ENCODE data around the gene SGPP2. TPM values are rescaled to one million over a fixed set of nuclear protein-coding genes. Genes with fewer than 3 reads are reported as not detected.
"Not testable (repeated sequence)": the region's sequence is repeated elsewhere in the genome, so short reads cannot be mapped to it uniquely, and the experiment has no call there.

SGPP2 gene
- total and polyA plus RNA-seq, 9 donors: 0.22 to 18.5 (median 1.9) TPM; not detected in 1

GRCh38 chr2:222399038-222399783, 25.1 kb upstream of the SGPP2 start:
- intact Hi-C loops (cut with DNase I): no loop called here
- Histone ChIP-seq H3K27ac (no peak overlapping the region), H3K4me1 (ENCODE audit: insufficient read depth) (no peaks in the 10 kb centered on the region), H3K9me3 (no peaks in the 10 kb centered on the region), H3K27me3 (no peaks in the 10 kb centered on the region), H3K4me3 (no peak overlapping the region), H3K36me3 (no peaks in the 10 kb centered on the region)
- WGBS, 3 donors: 38 to 51% (median 40%) methylated on average over 5 of the region's 5 CpGs
- DNase-seq: no peak
- no peak for TF ChIP-seq EP300 (IDR thresholded peaks at IDR 0.05)
- TF ChIP-seq, protein P1, sequence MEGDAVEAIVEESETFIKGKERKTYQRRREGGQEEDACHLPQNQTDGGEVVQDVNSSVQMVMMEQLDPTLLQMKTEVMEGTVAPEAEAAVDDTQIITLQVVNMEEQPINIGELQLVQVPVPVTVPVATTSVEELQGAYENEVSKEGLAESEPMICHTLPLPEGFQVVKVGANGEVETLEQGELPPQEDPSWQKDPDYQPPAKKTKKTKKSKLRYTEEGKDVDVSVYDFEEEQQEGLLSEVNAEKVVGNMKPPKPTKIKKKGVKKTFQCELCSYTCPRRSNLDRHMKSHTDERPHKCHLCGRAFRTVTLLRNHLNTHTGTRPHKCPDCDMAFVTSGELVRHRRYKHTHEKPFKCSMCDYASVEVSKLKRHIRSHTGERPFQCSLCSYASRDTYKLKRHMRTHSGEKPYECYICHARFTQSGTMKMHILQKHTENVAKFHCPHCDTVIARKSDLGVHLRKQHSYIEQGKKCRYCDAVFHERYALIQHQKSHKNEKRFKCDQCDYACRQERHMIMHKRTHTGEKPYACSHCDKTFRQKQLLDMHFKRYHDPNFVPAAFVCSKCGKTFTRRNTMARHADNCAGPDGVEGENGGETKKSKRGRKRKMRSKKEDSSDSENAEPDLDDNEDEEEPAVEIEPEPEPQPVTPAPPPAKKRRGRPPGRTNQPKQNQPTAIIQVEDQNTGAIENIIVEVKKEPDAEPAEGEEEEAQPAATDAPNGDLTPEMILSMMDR (IDR thresholded peaks at IDR 0.05): no peak
- no peak for TF ChIP-seq POLR2A (IDR thresholded peaks at IDR 0.05)

DNA sequence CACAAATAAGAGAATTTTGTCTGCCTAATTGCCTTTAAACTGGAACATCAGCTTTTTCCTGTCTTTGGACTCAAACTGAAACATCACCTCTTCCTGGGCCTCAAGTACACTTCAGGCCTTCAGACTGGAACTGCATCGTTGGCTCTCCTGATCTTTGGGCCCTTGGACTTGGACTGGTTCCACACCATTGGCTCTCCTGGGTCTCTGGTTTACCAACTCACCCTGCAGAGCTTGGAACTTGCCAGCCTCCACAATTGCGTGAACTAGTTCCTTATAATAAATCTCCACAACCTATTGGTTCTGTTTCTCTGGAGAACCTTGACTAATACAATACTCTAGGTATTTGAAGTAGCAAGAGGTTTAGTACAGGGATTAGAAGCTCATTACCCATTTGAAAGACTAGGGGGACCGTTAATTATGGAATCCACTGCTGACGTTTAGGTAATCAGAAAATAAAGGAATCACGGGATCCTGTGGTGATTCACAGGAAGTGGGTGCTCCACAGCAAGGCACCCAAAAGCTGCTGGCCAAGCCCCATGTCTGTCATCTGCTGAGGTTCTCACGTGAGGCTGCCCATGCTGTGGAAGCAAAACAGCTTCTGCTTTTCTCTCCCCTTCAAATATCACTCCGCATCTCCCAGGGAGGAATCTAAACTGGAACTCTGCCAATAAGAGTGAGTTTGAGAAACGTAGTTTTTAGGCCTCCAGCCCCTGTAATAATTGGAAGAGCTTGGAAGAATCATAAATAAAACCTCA, 20.0 kb upstream of the SGPP2 start:
- intact Hi-C loops (cut with DNase I): no loop called here
- no peak for DNase-seq
- 54 to 57% (median 57%) methylated on average over 8 of the region's 8 CpGs for WGBS, 3 donors

GRCh38 chr2:222408684-222409083, 15.7 kb upstream of the SGPP2 start:
- no peaks in the 10 kb centered on the region for H3K9me3 ChIP-seq
- no peak overlapping the region for H3K4me3 ChIP-seq
- intact Hi-C loops (cut with DNase I): no loop called here
- H3K27ac ChIP-seq: no peak overlapping the region
- no peak for DNase-seq
- 74 to 80% (median 78%) methylated on average over 2 of the region's 2 CpGs for WGBS, 3 donors
- H3K4me1 ChIP-seq (ENCODE audit: insufficient read depth): no peaks in the 10 kb centered on the region
- H3K36me3 ChIP-seq: no peaks in the 10 kb centered on the region
- no peaks in the 10 kb centered on the region for H3K27me3 ChIP-seq
- TF ChIP-seq EP300 (IDR thresholded peaks at IDR 0.05) (no peak), POLR2A (IDR thresholded peaks at IDR 0.05) (no peak)
- TF ChIP-seq, protein P1 (IDR thresholded peaks at IDR 0.05): no peak

More for the DNA sequence above, 20.0 kb upstream of the SGPP2 start:
- Histone ChIP-seq H3K9me3 (no peaks in the 10 kb centered on the region), H3K36me3 (no peaks in the 10 kb centered on the region), H3K27ac (no peak overlapping the region), H3K4me3 (no peak overlapping the region), H3K27me3 (no peaks in the 10 kb centered on the region), H3K4me1 (ENCODE audit: insufficient read depth) (no peaks in the 10 kb centered on the region)
- TF ChIP-seq EP300 (IDR thresholded peaks at IDR 0.05) (no peak), POLR2A (IDR thresholded peaks at IDR 0.05) (no peak)
- TF ChIP-seq, protein P1 (IDR thresholded peaks at IDR 0.05): no peak

DNA sequence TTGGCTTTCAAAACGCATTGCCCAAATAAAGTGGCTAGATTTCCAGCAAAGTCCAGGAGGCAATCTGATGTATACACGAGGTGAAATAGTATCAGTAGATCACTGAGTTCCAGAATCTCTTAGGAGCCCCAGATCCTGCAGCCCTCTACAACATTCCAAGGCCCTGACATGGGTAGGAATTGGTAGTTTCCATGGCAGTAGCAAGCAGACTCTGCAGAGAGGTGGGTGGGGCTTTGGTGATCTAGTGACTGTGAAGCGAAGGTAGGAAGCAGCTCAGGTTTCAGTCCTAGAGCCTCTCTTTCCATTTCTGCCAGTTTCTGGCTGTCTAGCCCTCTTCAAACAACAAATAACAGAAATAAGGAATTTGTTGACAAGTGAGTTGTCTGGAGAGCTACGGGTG, 13.8 kb upstream of the SGPP2 start:
- Histone ChIP-seq H3K27ac (no peak overlapping the region), H3K27me3 (no peaks in the 10 kb centered on the region), H3K36me3 (no peaks in the 10 kb centered on the region), H3K4me3 (no peak overlapping the region), H3K4me1 (ENCODE audit: insufficient read depth) (no peaks in the 10 kb centered on the region), H3K9me3 (no peaks in the 10 kb centered on the region)
- TF ChIP-seq EP300 (IDR thresholded peaks at IDR 0.05): no peak
- TF ChIP-seq, protein P1 (IDR thresholded peaks at IDR 0.05): no peak
- TF ChIP-seq POLR2A (IDR thresholded peaks at IDR 0.05): no peak
- DNase-seq: no peak
- intact Hi-C loops (cut with DNase I): no loop called here
- 69 to 83% (median 73%) methylated on average over 4 of the region's 4 CpGs for WGBS, 3 donors

DNA sequence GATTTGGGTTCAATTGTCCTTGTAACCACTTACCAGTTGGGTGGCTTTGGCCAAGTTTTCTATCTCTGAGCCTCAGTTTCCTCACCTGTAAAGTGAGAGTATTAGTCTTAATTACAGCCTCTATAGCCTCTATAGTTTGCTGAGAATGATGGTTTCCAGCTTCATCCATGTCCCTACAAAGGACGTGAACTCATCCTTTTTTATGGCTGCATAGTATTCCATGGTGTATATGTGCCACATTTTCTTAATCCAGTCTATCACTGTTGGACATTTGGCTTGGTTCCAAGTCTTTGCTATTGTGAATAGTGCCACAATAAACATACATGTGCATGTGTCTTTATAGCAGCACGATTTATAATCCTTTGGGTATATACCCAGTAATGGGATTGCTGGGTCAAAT, 12.0 kb upstream of the SGPP2 start:
- H3K4me1 ChIP-seq (ENCODE audit: insufficient read depth); H3K27me3 ChIP-seq; H3K27ac ChIP-seq; DNase-seq; H3K4me3 ChIP-seq; intact Hi-C loops (cut with DNase I); H3K9me3 ChIP-seq; H3K36me3 ChIP-seq: not testable (repeated sequence)
- 89 to 100% (median 95%) methylated on average over 2 of the region's 2 CpGs for WGBS, 3 donors

Measured in ovary (tissue), 9 donors.